DMS53 (cell line): ENCODE measurements around the gene TARP.
A peak's percentile ranks its signal among the peaks of the same experiment; 100 is the strongest.

Experiments
- DNase-seq: peaks from one replicate; lab custom pipeline; 2025; lab: John Stamatoyannopoulos, UW

TARP gene

DNA sequence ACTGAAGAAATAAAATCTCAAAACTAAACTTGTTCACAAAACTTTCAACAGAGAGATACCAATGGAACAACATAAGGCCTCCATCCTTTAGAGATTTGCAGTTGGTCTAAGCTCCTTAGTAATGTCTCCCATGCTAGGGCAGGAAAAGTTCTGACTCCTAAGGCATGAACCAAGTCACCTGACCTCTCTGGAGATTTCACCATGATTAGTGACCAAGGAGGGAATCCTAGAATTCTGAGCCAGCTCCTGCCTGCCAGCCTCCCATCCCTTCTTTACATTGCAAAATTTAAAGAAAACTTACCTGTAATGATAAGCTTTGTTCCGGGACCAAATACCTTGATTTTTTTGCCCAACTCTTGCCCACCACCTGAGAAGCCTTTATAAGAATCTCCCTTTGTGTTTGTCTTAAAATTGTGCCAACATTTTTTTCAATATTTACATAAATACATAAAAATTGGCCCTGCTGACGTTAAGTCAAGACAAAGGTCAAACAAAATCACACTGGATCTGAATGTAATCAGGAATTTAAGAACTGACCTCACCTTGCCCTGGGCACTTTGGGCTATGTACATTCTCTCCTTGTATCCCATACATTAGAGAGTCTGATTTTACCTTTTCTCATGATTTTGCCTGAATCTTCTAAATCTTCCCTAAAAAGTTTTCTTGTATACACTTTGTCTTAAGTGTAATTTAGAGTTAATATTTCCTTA lies at the start of gene TARP:
Gene TARP, minus strand, starts transcription at position 351 of the 710 bp plus-strand sequence.
- DNase-seq: no peak

DNA sequence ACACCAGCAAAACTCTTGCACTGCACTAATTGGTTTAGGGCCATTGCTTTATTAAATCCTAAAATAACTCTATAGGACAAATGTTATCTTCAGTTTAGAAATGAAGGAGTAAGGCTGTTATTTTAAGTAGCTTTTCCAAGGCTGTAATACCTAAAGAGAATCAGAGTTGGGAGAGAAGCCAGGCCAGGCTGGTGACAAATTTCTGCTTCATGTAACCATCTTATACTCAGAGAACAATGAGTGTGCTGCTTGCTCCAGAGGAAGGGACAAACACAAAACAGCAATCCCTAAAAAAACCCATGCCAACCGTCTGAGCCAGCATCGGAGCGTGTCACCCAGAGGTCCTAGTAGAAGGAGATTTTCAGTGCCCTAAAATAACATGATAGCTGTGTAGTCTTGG lies 49.7 kb upstream of the TARP start:
- DNase-seq: no peak

- no peak for DNase-seq
These were observed 49.0 kb upstream of the TARP start for GRCh38 chr7:38322461-38322860.

- no peak for DNase-seq
These were observed 48.5 kb upstream of the TARP start for GRCh38 chr7:38321967-38322366.

DNA sequence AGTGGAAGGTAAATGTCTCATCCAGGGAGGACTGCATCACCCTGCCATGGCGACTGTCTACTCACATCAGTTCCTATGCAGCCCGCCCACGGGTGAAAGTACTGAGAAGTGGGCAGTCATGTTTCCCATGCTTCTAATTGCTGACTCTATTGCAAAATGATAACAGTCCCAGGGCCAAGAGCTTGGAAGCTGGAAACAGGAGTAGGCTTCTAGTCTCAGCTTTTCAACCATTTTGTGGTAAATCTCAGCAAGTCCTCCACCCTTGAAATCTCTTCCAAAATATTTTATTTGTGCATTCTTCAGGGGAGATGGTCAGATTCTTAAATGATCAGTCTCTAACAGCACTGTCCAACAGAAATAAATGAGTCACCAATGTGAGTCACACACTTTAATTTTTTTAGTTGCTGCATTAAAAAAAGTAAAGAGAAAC lies 48.1 kb upstream of the TARP start:
- no peak for DNase-seq

DNA sequence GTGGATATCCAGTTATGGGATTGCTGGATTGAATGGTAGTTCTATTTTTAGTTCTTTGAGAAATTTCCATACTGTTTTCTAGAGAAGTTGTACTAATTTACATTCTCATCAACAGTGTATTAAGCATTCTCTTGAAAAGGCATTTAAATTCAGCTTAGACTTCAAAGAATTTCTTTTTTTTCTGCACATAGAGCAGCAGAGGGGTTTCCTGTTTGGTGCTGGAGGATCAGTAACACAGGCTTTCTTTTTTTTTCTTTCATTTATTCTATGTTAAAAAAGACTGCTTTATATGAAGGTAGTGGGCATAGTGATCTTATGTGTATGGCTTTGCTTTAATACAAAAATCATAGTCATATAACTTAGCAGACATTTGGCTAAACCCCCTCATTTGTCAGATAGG lies 47.6 kb upstream of the TARP start:
- no peak for DNase-seq

- DNase-seq: no peak
These were observed 46.4 kb upstream of the TARP start for GRCh38 chr7:38319873-38320272.

GRCh38 chr7:38318803-38319416 lies 45.5 kb upstream of the TARP start:
- DNase-seq: peak; percentile 83

DNA sequence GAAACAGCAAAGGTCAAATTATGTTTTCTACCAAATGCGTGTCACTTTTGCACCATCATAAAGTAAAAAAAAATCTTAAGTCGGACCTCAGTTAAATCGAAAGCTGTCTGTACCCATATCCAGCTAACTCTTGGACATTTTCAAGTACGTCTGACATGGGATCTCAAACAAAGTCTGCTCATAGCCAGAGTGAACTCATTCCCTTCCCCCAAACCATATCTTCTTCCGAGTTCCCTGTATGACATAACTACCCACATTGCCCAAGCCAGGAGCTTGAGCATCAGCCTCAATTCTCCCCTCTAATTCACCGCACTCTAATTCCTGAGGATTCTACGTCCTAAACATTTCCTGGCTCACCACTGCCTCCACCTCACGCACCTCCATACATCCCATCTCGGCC lies 44.8 kb upstream of the TARP start:
- no peak for DNase-seq

DNA sequence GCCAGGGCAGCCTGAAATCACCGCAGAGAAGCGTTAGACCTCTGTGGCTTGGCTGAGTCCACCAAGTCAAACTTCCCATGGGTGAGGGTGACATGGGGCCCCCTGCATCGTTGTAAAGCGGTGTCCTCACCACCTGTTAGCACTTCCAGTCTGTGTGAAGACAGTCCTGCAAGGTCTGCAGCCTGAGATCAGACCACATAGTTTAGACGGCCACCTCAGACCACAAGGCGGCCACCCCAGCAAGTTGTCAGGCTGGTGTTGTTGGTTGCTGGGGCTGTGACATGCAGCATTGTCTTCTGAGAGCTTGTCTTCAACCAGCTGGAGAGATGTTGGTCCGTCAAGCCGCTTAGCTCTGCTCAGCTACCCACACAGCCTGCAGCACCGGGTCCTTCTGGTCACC lies 44.1 kb upstream of the TARP start:
- no peak for DNase-seq

GRCh38 chr7:38316733-38317360 lies 43.4 kb upstream of the TARP start:
- DNase-seq: no peak

DNA sequence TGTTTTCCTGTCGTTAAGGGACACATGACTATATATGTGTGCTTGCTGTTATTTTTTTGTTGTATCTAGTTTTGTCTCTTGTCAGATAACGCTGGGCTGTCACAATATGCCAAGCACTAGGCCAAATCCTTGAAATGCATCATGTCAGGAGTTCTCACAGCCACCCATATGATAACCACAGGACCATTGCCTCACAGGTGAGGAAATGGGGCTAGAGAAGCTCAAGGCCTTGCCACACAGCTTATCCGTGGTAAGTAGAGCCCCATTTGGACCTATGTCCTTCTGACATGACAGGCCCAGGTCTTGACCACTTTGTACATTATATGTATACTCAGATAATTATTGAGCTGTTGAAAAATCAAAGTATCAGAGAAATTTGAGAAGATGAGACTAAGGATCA lies 42.0 kb upstream of the TARP start:
- no peak for DNase-seq

- DNase-seq: no peak
These were observed 39.4 kb upstream of the TARP start for GRCh38 chr7:38312821-38313220.

DNA sequence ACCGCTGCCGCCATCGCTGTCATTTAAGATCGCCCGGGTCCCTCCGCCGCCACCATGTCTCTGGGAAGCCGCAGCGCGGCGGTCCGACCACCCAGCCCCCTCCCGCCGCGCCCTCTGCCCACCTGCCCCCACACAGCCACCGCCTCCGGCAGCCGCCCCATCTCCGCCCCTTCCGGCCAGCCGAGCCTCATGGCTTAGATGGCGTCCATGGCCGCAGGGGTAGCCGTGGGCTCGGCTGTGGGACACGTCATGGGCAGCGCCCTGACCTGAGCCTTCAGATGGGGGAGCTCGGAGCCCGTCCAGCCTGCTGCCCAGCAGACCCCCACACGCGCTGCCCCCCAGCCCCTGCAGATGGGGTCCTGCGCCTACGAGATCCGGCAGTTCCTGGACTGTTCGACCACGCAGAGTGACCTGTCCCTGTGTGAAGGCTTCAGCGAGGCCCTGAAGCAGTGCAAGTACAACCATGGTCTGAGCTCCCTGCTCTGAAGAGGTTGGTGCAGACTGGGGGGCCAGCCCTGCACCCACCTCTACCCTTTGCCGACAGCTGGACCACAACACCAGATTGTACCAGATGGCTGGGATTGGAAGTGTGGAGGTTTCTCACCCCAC lies 38.0 kb upstream of the TARP start:
- DNase-seq: peak; percentile 59

DNA sequence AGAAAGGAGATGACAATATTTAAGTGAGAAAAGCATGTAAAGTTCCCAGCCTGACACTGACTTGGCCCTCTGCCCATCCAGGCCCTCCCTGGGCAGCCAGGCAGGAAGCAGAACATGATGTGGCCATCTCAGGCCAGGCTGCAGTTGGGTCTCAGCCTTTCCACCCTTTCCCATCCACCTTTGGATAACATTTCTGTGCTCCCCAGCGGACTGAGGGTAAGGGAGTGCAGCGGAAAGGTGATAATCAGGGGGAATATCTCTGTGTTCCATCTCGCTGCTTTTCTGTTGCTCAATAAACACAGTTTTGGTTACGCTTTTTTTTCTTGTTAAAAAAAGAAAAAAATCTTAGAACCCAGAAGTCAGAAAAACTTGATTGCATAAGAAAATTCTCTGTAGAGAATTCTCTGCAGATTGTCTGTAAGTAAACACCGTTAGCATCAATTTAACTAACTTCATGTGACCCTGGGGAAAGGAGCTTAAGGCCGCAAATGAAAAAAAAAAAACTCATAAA lies 37.2 kb upstream of the TARP start:
- peak; percentile 6 for DNase-seq

DNA sequence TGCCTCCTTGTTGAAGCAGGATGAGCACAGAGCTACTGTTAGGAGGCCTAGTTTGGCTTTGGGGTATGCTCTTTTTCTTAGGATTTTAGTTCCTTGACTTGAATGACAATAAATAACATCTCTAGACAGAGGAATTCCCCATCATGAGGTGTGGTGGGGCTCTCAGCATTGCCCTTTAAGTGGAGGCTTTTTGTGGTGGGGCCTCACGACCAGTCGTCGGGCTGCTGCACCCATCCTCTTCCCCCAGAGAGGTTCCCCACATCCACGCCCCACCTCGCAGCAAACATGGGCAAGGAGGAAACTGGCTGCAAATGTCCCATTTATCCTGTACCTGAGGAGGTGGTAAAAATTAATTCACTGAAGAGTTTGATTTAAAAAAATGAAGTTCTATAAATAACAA lies 36.1 kb upstream of the TARP start:
- DNase-seq: no peak

DNA sequence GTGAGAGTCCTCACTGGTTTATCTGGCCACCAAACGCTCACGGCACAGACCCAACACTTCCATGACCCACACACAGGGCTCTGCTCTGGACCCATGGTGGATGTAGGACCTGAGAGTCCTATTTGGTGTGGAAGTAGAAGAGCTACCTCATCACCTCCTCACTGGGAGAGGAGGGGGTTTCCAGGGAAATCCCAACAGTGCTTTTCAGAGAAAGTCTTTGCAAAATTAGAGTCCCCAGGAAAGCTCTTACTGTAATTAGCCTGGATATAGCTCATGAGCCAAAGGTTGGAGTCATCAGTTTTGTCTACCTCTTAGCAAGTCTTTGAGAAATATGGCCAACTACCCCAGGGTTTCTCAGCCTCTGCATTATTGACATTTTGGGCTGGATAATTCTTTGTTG lies 34.7 kb upstream of the TARP start:
- no peak for DNase-seq

- DNase-seq: no peak
These were observed 34.2 kb upstream of the TARP start for GRCh38 chr7:38307640-38308039.

GRCh38 chr7:38306914-38307313 lies 33.5 kb upstream of the TARP start:
- no peak for DNase-seq

DNA sequence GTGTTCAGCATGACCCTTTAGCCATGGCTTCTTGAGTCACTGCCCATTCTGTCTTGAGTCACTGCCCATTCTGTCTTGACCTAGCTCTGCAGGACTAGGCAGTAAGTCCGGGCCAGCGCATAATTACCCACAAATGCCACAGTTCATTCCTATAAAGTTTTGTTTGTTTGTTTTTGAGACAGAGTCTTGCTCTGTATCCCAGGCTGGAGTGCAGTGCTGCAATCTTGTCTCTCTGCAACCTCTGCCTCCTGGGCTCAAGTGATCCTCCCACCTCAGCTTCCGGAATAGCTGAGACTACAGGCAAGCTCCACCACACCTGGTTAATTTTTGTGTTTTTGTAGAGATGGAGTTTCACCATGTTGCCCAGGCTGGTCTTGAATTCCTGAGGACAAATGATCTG lies 32.7 kb upstream of the TARP start:
- no peak for DNase-seq

- DNase-seq: no peak
These were observed 30.4 kb upstream of the TARP start for GRCh38 chr7:38303866-38304265.

DNA sequence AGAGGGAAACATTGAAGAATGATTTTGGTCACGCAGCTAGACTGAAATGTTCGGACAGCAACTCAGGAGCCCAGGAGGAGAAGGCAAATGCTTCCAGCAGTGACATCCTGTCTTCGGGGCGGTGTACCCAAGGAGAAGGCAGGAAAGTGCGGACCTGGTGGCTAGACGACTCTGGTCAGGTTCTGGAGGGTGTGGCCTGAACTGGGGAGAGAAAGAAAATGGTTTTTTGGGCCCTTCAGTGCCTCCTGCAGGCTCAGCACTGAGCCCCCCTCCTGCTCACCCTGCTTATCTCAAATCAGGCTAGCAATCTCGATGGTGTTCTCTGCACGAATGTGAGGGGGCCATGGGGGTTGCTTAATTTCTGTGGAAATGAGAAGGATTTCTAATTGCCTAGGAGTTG lies 26.7 kb upstream of the TARP start:
- no peak for DNase-seq
